Endothelial cell of umbilical vein (primary cell): ENCODE data around the gene DNAJC11.

Experiments
- EZH2 ChIP-seq: IDR thresholded peaks from 2 replicates; pipeline ENCODE4 v1.6.1; 2012; ENCODE audit warnings: borderline replicate concordance, low read depth, mild to moderate bottlenecking, moderate library complexity, low read length, inconsistent platforms; ENCODE audit not compliant: severe bottlenecking
- FOS ChIP-seq: IDR thresholded peaks from 2 replicates; pipeline ENCODE4 v1.6.1; 2011; ENCODE audit warnings: mild to moderate bottlenecking, low read length, moderate library complexity, borderline replicate concordance; ENCODE audit not compliant: insufficient read depth
- JUN ChIP-seq: IDR thresholded peaks from 2 replicates; pipeline ENCODE4 v1.6.1; 2011; ENCODE audit warnings: borderline replicate concordance, low read depth; ENCODE audit not compliant: insufficient read length, insufficient read depth
- POLR2AphosphoS5 ChIP-seq: IDR thresholded peaks from 2 replicates; pipeline ENCODE4 v1.6.1; 2012; ENCODE audit warnings: low read depth, mild to moderate bottlenecking, control low read depth, low read length, moderate library complexity; ENCODE audit not compliant: insufficient read depth
- TF ChIP-seq, protein P1 (sequence below), 2 donors: IDR thresholded peaks; 1 replicate in 1 of 2; 2 replicates in 1 of 2; pipeline ENCODE4 v1.5.1; 2011; ENCODE audit warnings: low read length in 2 of 2, mild to moderate bottlenecking in 2 of 2, moderate library complexity in 2 of 2, control low read depth in 1 of 2, inconsistent platforms in 1 of 2, low read depth in 1 of 2; ENCODE audit not compliant: insufficient read depth in 1 of 2; ENCODE audit errors: extremely low read depth in 1 of 2

DNA sequence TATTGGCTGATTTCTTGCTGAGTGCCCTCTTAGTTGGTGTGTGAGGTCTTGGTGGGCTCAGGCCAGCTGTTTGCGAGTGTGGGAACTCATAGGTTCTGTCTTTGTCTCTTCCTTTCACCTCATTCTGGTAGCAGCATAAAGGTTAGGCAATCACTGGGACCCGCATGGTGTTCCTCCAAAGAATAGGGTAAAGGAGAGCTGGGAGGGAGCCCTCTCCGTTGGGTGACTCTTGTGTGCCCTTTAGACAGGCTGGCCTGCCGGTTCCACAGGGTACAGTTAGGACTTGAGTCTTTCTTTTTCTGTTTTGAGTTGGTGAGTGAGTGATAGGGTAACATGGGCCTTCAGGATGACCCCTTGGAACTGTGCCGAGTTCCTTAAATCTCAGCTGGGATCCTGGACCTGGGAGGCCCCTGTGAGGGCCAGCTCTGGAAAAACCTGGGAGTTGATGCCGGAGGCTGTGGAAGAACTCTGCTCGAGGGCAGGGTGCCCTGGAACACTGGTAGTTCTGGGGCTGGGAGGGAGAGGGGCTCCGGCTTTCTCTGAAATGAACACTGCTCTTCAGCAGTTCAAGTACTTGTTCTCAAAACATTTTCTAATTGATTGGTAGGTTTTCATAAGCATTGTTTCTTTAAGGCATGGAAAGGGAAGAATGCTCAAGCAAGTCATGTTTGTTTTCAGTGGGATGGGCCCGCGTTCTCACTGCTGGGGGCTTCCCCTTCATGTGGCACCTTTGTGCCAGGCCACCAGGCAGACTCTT, 79.0 kb downstream of the DNAJC11 start:
- TF ChIP-seq FOS: no peak
- no peak for TF ChIP-seq POLR2AphosphoS5
- TF ChIP-seq, protein P1, sequence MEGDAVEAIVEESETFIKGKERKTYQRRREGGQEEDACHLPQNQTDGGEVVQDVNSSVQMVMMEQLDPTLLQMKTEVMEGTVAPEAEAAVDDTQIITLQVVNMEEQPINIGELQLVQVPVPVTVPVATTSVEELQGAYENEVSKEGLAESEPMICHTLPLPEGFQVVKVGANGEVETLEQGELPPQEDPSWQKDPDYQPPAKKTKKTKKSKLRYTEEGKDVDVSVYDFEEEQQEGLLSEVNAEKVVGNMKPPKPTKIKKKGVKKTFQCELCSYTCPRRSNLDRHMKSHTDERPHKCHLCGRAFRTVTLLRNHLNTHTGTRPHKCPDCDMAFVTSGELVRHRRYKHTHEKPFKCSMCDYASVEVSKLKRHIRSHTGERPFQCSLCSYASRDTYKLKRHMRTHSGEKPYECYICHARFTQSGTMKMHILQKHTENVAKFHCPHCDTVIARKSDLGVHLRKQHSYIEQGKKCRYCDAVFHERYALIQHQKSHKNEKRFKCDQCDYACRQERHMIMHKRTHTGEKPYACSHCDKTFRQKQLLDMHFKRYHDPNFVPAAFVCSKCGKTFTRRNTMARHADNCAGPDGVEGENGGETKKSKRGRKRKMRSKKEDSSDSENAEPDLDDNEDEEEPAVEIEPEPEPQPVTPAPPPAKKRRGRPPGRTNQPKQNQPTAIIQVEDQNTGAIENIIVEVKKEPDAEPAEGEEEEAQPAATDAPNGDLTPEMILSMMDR (IDR thresholded peaks at IDR 0.05; ENCODE audit: extremely low read depth in 1 of 2, insufficient read depth in 1 of 2, low read depth in 1 of 2, low read length in 2 of 2): no peak
- no peak for TF ChIP-seq JUN
- TF ChIP-seq EZH2: no peak
